Measurements from ENCODE around the gene ALPL.

The ALPL gene

GRCh38 chr1:21530368-21531016 is 21.3 kb downstream of the ALPL start:
- DNase-seq (ENCODE audit: low read depth in 3 of 3) = no peak

- DNase-seq (ENCODE audit: low read depth in 3 of 3) = no peak
Observed at GRCh38 chr1:21531241-21531640, 22.0 kb downstream of the ALPL start.

- no peak for DNase-seq (ENCODE audit: low read depth in 3 of 3)
Observed at GRCh38 chr1:21532496-21532895, 23.3 kb downstream of the ALPL start.

GRCh38 chr1:21532992-21533534 is 23.8 kb downstream of the ALPL start:
- DNase-seq (ENCODE audit: low read depth in 3 of 3) = no peak

GRCh38 chr1:21534146-21534545 is 24.9 kb downstream of the ALPL start:
- DNase-seq (ENCODE audit: low read depth in 3 of 3) = no peak

GRCh38 chr1:21534674-21535378 is 25.6 kb downstream of the ALPL start:
- no peak for DNase-seq (ENCODE audit: low read depth in 3 of 3)

GRCh38 chr1:21536218-21536617 is 27.0 kb downstream of the ALPL start:
- DNase-seq (ENCODE audit: low read depth in 3 of 3) = no peak

GRCh38 chr1:21537511-21537931 is 28.3 kb downstream of the ALPL start:
- DNase-seq (ENCODE audit: low read depth in 3 of 3) = no peak

- DNase-seq (ENCODE audit: low read depth in 3 of 3) = no peak
Observed at GRCh38 chr1:21537932-21538630, 28.9 kb downstream of the ALPL start.

- no peak for DNase-seq (ENCODE audit: low read depth in 3 of 3)
Observed at GRCh38 chr1:21539933-21540332, 30.7 kb downstream of the ALPL start.

- no peak for DNase-seq (ENCODE audit: low read depth in 3 of 3)
Observed at GRCh38 chr1:21541329-21541728, 32.1 kb downstream of the ALPL start.

GRCh38 chr1:21541835-21542234 is 32.6 kb downstream of the ALPL start:
- no peak for DNase-seq (ENCODE audit: low read depth in 3 of 3)

- DNase-seq (ENCODE audit: low read depth in 3 of 3) = no peak
Observed at GRCh38 chr1:21543598-21543997, 34.4 kb downstream of the ALPL start.

GRCh38 chr1:21544095-21544494 is 34.9 kb downstream of the ALPL start:
- DNase-seq (ENCODE audit: low read depth in 3 of 3) = no peak

- DNase-seq (ENCODE audit: low read depth in 3 of 3) = no peak
Observed at GRCh38 chr1:21546122-21546825, 37.1 kb downstream of the ALPL start.

- no peak for DNase-seq (ENCODE audit: low read depth in 3 of 3)
Observed at GRCh38 chr1:21547876-21548275, 38.7 kb downstream of the ALPL start.

- DNase-seq (ENCODE audit: low read depth in 3 of 3) = no peak
Observed at GRCh38 chr1:21550097-21550496, 40.9 kb downstream of the ALPL start.

GRCh38 chr1:21550866-21551475 is 41.7 kb downstream of the ALPL start:
- no peak for DNase-seq (ENCODE audit: low read depth in 3 of 3)

- DNase-seq (ENCODE audit: low read depth in 3 of 3) = no peak
Observed at GRCh38 chr1:21552715-21553114, 43.5 kb downstream of the ALPL start.

GRCh38 chr1:21553116-21553926 is 44.1 kb downstream of the ALPL start:
- no peak for DNase-seq (ENCODE audit: low read depth in 3 of 3)

Data from stimulated activated CD4-positive, alpha-beta T cell treated with anti-CD3 and anti-CD28 coated beads, TNF-alpha, amount 100 ng/mL, for 24 hours (primary cell).